OCI-LY7 (cell line): Measurements from ENCODE around the gene GIPC2. TPM values are rescaled to one million over a fixed set of nuclear protein-coding genes. Genes with fewer than 3 reads are reported as not detected.
"Not testable (repeated sequence)": the region's sequence is repeated elsewhere in the genome, so short reads cannot be mapped to it uniquely, and the experiment has no call there.

Experiments
- BruUV-seq: library from RNA; stranded (reverse); fragments of 400-500 nt; replicated peaks from 2 replicates; lab custom pipeline; 2021; lab: Mats Ljungman, UMichigan
- CTCF ChIA-PET: fragments of 300-600 bp; sonication (Branson Sonifier 250); formaldehyde crosslinking; loops from one replicate; lab custom pipeline; 2022; ENCODE audit warnings: antibody characterized with exemption; ENCODE audit not compliant: unreplicated experiment; lab: Charles Lee
- POLR2A ChIA-PET: fragments of 300-600 bp; sonication (Branson Sonifier 250); formaldehyde crosslinking; loops from one replicate; lab custom pipeline; 2022; ENCODE audit warnings: antibody characterized with exemption; lab: Charles Lee
- DNase-seq: peaks from one replicate; pipeline ENCODE4 v3.0.0-alpha.2; 2015; ENCODE audit warnings: low spot score
- H2AFZ ChIP-seq: fragments of 200-600 bp; sonication (generic), shearing (Covaris generic); 2 replicates; pipeline ENCODE4 v1.6.1; 2014; ENCODE audit warnings: mild to moderate bottlenecking, antibody characterized with exemption, low read length, moderate library complexity
- H3K27ac ChIP-seq: fragments of 200-600 bp; sonication (generic); 2 replicates; pipeline ENCODE4 v1.5.1; 2014; ENCODE audit warnings: mixed run types, low read depth, mild to moderate bottlenecking, moderate library complexity, low read length, inconsistent platforms; ENCODE audit not compliant: poor library complexity, severe bottlenecking
- H3K36me3 ChIP-seq: fragments of 200-600 bp; sonication (generic); 2 replicates; pipeline ENCODE4 v1.6.1; 2014; ENCODE audit warnings: mild to moderate bottlenecking, antibody characterized with exemption, low read length, moderate library complexity, mixed read lengths; ENCODE audit not compliant: insufficient read depth
- H3K4me1 ChIP-seq: fragments of 200-600 bp; sonication (generic); 2 replicates; pipeline ENCODE4 v1.5.1; 2014; ENCODE audit warnings: mild to moderate bottlenecking, low read length; ENCODE audit not compliant: insufficient read depth, poor library complexity, severe bottlenecking
- H3K4me2 ChIP-seq: fragments of 200-600 bp; sonication (generic); 2 replicates; pipeline ENCODE4 v1.6.1; 2014; ENCODE audit warnings: mild to moderate bottlenecking, low read length
- H3K4me3 ChIP-seq: fragments of 200-600 bp; sonication (generic); 2 replicates; pipeline ENCODE4 v1.5.1; 2014; ENCODE audit warnings: mild to moderate bottlenecking, low read depth, low read length; ENCODE audit not compliant: poor library complexity, severe bottlenecking
- H3K79me2 ChIP-seq: fragments of 200-600 bp; sonication (generic); 2 replicates; pipeline ENCODE4 v1.6.1; 2016; ENCODE audit warnings: low read depth, mild to moderate bottlenecking, low read length, moderate library complexity, mixed read lengths; ENCODE audit not compliant: insufficient read depth
- H3K9me2 ChIP-seq: fragments of 200-600 bp; sonication (generic); 2 replicates; pipeline ENCODE4 v1.6.1; 2016; ENCODE audit warnings: mild to moderate bottlenecking, low read length, mixed read lengths; ENCODE audit not compliant: insufficient read depth
- H3K9me3 ChIP-seq: fragments of 200-600 bp; sonication (generic); 2 replicates; pipeline ENCODE4 v1.6.1; 2014; ENCODE audit warnings: mild to moderate bottlenecking, mixed run types, low read length, mixed read lengths
- H4K20me1 ChIP-seq: fragments of 200-600 bp; sonication (generic); 2 replicates; pipeline ENCODE4 v1.6.1; 2014; ENCODE audit warnings: mild to moderate bottlenecking, antibody characterized with exemption, low read length, moderate library complexity, mixed read lengths; ENCODE audit not compliant: insufficient read depth
- EZH2phosphoT487 ChIP-seq: fragments of 200-600 bp; sonication (generic); IDR thresholded peaks from 2 replicates; pipeline ENCODE4 v1.6.1; 2018; ENCODE audit warnings: low read depth, borderline replicate concordance, mild to moderate bottlenecking, mixed run types, antibody characterized with exemption, low read length, moderate library complexity, mixed read lengths
- intact Hi-C: fragments of 100-400 bp; cut with micrococcal nuclease; formaldehyde crosslinking; loops from one replicate; pipeline ENCODE4 v1.10.0; 2022; ENCODE audit not compliant: unreplicated experiment
- total RNA-seq, 2 experiments: library from RNA; depleted of rRNA in 1 of 2; stranded (reverse); fragments of >200 nt in 1 of 2; shearing (Covaris generic) in 1 of 2; gene quantifications; 2 replicates each; pipeline ENCODE4 v1.2.3, GENCODE V29; 2014 to 2022
- TF ChIP-seq, protein P1 (sequence below): fragments of 200-600 bp; sonication (generic); conservative IDR thresholded peaks from 2 replicates; pipeline ENCODE4 v1.5.1; 2014; ENCODE audit warnings: mild to moderate bottlenecking, antibody characterized with exemption, low read length, moderate library complexity, mixed read lengths

Gene GIPC2
- total RNA-seq, 2 experiments from 2014 or later = not detected

DNA sequence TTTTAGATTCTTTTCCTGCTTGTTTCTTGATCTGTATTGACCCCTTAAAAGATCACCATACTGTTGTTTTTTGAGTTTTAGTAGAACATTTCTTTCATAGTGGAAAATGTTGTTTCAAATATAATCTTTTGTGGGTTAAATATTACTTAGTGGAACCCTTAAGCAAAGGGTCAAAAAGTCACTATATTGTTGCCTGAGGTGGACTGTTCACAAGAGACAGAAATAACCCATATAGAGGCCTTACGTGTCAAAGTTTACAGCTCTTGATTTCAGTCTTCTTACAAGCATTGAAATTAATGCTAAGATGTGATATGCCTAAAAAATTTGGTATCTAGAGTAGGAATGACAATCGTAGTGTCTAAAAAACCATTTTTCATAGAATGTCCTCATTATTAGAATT lies 34.7 kb upstream of the GIPC2 start:
- ChIA-PET POLR2A (interaction anchor here (0.7 to 1.5 kb wide), 4 partner anchors 9 to 33 kb away, joined by 3 to 6 read pairs (median 4); partner anchors contain the start of gene FUBP1), CTCF (no interaction called here)
- Histone ChIP-seq H2AFZ (no peak overlapping the region), H3K27ac (no peak overlapping the region), H3K4me2 (no peak overlapping the region), H3K36me3 (0 out of 2 replicates have a peak, but pooled peaks cover 8% of the 10 kb centered on the region), H3K4me3 (no peak overlapping the region), H3K79me2 (peaks cover 6% of the 10 kb centered on the region; the same call in 1 of the 2 replicates), H3K9me3 (no peaks in the 10 kb centered on the region), H4K20me1 (no peaks in the 10 kb centered on the region), H3K9me2 (no peaks in the 10 kb centered on the region), H3K4me1 (peaks cover 9% of the 10 kb centered on the region)
- TF ChIP-seq, protein P1, sequence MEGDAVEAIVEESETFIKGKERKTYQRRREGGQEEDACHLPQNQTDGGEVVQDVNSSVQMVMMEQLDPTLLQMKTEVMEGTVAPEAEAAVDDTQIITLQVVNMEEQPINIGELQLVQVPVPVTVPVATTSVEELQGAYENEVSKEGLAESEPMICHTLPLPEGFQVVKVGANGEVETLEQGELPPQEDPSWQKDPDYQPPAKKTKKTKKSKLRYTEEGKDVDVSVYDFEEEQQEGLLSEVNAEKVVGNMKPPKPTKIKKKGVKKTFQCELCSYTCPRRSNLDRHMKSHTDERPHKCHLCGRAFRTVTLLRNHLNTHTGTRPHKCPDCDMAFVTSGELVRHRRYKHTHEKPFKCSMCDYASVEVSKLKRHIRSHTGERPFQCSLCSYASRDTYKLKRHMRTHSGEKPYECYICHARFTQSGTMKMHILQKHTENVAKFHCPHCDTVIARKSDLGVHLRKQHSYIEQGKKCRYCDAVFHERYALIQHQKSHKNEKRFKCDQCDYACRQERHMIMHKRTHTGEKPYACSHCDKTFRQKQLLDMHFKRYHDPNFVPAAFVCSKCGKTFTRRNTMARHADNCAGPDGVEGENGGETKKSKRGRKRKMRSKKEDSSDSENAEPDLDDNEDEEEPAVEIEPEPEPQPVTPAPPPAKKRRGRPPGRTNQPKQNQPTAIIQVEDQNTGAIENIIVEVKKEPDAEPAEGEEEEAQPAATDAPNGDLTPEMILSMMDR = no peak
- TF ChIP-seq EZH2phosphoT487 = no peak
- no TSS peak for BruUV-seq
- DNase-seq = no peak
- intact Hi-C loops = no loop called here

DNA sequence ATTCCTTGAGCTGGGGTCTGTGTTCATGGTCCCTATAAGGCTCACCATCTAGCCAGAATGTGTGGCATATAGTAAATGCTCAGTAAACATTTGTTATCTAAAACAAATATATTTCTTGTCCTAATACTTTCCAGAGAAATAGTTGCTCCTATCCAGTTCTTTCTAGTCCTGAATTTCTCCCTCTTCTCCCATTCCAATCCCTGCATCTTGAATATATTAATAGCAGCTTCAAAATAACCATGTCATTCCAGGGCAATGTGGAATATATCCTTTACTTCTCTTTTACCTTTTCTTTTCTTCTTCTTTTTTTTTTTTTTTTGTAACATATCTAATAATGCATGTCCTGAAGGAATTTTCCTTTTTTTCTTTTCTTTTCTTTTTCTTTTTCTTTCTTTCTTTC lies 30.6 kb upstream of the GIPC2 start:
- no peak overlapping the region for H3K27ac ChIP-seq
- TF ChIP-seq EZH2phosphoT487 = no peak
- TF ChIP-seq, protein P1 = no peak
- no peaks in the 10 kb centered on the region for H3K79me2 ChIP-seq
- no peaks in the 10 kb centered on the region for H3K9me3 ChIP-seq
- no TSS peak for BruUV-seq
- DNase-seq = no peak
- H4K20me1 ChIP-seq = no peaks in the 10 kb centered on the region
- POLR2A ChIA-PET = interaction anchor here (0.7 to 1.6 kb wide), 4 partner anchors 9 to 1049 kb away, joined by 5 to 7 read pairs (median 6); partner anchors contain the start of gene DNAJB4
- H3K9me2 ChIP-seq = no peaks in the 10 kb centered on the region
- no peak overlapping the region for H3K4me3 ChIP-seq
- intact Hi-C loops = no loop called here
- no peaks in the 10 kb centered on the region for H3K4me1 ChIP-seq
- 0 out of 2 replicates have a peak, but pooled peaks cover 9% of the 10 kb centered on the region for H3K36me3 ChIP-seq
- CTCF ChIA-PET = no interaction called here
- no peak overlapping the region for H2AFZ ChIP-seq
- no peak overlapping the region for H3K4me2 ChIP-seq

DNA sequence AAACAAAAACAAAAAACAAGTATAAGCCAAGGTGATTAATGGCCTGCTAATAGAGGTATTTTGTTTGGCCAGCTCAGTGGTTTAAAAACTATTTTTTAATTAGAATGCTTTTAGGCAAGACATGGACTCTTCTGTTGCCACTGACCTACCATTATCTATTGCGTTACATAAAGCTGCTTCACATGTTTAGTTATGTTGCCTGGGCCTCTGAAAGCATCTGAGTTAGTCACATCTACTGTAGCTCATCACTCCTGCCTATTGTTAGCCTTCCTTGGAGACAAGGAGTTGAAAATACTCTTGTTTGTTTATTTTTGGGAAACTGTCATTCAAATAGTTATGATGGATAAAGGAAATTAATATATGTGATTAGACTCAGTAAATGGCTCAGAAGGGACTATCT lies 26.7 kb upstream of the GIPC2 start:
- ChIA-PET CTCF (no interaction called here), POLR2A (interaction anchor here (0.7 to 1.8 kb wide), 6 partner anchors 12 to 254 kb away, joined by 3 to 6 read pairs (median 4); partner anchors contain the start of gene DNAJB4)
- no peak for DNase-seq
- no peak overlapping the region for H3K27ac ChIP-seq
- no peaks in the 10 kb centered on the region for H3K9me2 ChIP-seq
- no peak overlapping the region for H3K4me2 ChIP-seq
- intact Hi-C loops = no loop called here
- no peaks in the 10 kb centered on the region for H3K4me1 ChIP-seq
- H3K9me3 ChIP-seq = no peaks in the 10 kb centered on the region
- H3K4me3 ChIP-seq = no peak overlapping the region
- H3K79me2 ChIP-seq = no peaks in the 10 kb centered on the region
- 0 out of 2 replicates have a peak, but pooled peaks cover 4% of the 10 kb centered on the region for H3K36me3 ChIP-seq
- H2AFZ ChIP-seq = no peak overlapping the region
- TF ChIP-seq EZH2phosphoT487 = no peak
- TF ChIP-seq, protein P1 = no peak
- BruUV-seq = no TSS peak
- H4K20me1 ChIP-seq = no peaks in the 10 kb centered on the region

DNA sequence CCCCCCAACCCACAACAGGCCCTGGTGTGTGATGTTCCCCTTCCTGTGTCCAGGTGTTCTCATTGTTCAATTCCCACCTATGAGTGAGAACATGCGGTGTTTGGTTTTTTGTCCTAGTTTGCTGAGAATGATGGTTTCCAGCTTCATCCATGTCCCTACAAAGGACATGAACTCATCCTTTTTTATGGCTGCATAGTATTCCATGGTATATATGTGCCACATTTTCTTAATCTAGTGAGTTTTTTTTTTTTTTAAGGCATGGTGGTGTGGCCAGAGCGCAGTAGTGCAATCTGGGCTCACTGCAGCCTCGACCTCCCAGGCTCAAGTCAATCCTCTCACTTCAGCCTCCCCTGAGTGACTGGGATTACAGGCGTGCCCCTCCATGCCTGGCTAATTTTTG lies 24.6 kb upstream of the GIPC2 start:
- POLR2A ChIA-PET, intact Hi-C loops, BruUV-seq: not testable (repeated sequence)

More for the DNA sequence above, 24.6 kb upstream of the GIPC2 start:
- H3K4me2 ChIP-seq, H3K4me3 ChIP-seq, H3K27ac ChIP-seq, H3K79me2 ChIP-seq, H3K9me2 ChIP-seq, H3K4me1 ChIP-seq, H2AFZ ChIP-seq, DNase-seq, H4K20me1 ChIP-seq, H3K9me3 ChIP-seq, H3K36me3 ChIP-seq, CTCF ChIA-PET: not testable (repeated sequence)
